ENCODE measurements around the gene PRKCB.

DNA sequence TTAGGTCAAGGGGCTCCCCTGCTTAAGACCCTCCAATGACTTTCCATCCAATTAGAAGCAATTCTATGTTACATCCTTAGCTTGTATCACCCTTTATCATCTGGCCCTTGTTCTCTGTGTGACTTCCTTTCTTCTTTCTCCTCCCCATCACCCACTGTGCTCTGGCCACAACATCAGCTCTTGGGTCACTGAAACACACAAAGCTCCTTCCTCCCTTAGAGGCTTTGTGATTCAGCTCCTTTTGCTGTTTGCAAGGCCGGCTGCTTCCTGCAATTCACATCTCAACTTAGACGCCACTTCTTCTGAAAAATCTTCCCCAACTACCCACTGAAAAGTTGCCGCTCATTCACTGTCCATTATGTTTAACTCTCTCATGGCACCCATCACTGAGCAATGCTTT lies 289.4 kb downstream of the PRKCB start:
- no peak for TF ChIP-seq POLR2A (IDR thresholded peaks at IDR 0.05)
- TF ChIP-seq, protein P1, sequence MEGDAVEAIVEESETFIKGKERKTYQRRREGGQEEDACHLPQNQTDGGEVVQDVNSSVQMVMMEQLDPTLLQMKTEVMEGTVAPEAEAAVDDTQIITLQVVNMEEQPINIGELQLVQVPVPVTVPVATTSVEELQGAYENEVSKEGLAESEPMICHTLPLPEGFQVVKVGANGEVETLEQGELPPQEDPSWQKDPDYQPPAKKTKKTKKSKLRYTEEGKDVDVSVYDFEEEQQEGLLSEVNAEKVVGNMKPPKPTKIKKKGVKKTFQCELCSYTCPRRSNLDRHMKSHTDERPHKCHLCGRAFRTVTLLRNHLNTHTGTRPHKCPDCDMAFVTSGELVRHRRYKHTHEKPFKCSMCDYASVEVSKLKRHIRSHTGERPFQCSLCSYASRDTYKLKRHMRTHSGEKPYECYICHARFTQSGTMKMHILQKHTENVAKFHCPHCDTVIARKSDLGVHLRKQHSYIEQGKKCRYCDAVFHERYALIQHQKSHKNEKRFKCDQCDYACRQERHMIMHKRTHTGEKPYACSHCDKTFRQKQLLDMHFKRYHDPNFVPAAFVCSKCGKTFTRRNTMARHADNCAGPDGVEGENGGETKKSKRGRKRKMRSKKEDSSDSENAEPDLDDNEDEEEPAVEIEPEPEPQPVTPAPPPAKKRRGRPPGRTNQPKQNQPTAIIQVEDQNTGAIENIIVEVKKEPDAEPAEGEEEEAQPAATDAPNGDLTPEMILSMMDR (IDR thresholded peaks at IDR 0.05), result no peak

Measured in thyroid gland (tissue), 4 donors.